A549 (cell line): ENCODE measurements around the gene DOCK9. TPM values are rescaled to one million over a fixed set of nuclear protein-coding genes. Genes with fewer than 3 reads are reported as not detected.

ENCODE experiments used
- ATAC-seq, 2 experiments: fragments of 200-7000 bp in 1 of 2; fragments of >200 bp in 1 of 2; cut with Nextera tagmentation in 1 of 2; cut with Tn5 transposase in 1 of 2; 3 replicates each; pipeline versions ENCODE4 v1.8.0 to v1.9.1; 2018 to 2020; ENCODE audit warnings: mild to moderate bottlenecking in 1 of 2, moderate library complexity in 1 of 2
- CTCF ChIA-PET: fragments of 300-600 bp; sonication (Branson Sonifier 250); formaldehyde crosslinking; extraction: SDS; loops from one replicate; lab custom pipeline; 2021; ENCODE audit warnings: antibody characterized with exemption, inconsistent platforms; lab: Yijun Ruan, JAX
- POLR2A ChIA-PET: fragments of 350-600 bp; formaldehyde crosslinking; extraction: SDS; loops from one replicate; lab custom pipeline; 2021; ENCODE audit warnings: antibody characterized with exemption, inconsistent platforms; lab: Yijun Ruan, JAX
- DNase-seq, 2 experiments: peaks; one replicate each; pipeline versions ENCODE4 v3.0.0 to v3.0.0-alpha.2; 2011 to 2016; ENCODE audit warnings: low read depth in 1 of 2, low spot score in 1 of 2
- FAIRE-seq: peaks from 2 replicates; lab custom pipeline; 2011; peaks lifted over from hg19 to GRCh38; lab: Jason Lieb, UNC
- H3K27ac ChIP-seq, 2 experiments: fragments of >200 bp; sonication (Bioruptor Twin); formaldehyde crosslinking; 3 replicates each; pipeline ENCODE4 v1.5.1; 2016 to 2017
- H3K4me1 ChIP-seq: fragments of >200 bp; sonication (Bioruptor Twin); formaldehyde crosslinking; 3 replicates; pipeline ENCODE4 v1.6.1; 2016
- H3K4me2 ChIP-seq: fragments of >200 bp; sonication (Bioruptor Twin); formaldehyde crosslinking; 3 replicates; pipeline ENCODE4 v1.6.1; 2016
- H3K4me3 ChIP-seq: fragments of >200 bp; sonication (Bioruptor Twin); formaldehyde crosslinking; 3 replicates; pipeline ENCODE4 v1.5.1; 2016
- H3K9me3 ChIP-seq: fragments of >200 bp; sonication (Bioruptor Twin); formaldehyde crosslinking; 3 replicates; pipeline ENCODE4 v1.6.1; 2016
- BCL3 ChIP-seq: fragments of >200 bp; sonication (Bioruptor Twin); formaldehyde crosslinking; IDR thresholded peaks from 3 replicates; pipeline ENCODE4 v1.6.1; 2016
- BHLHE40 ChIP-seq: IDR thresholded peaks from 2 replicates; pipeline ENCODE4 v1.6.1; 2012; ENCODE audit warnings: low read depth, low read length, inconsistent platforms
- CBX2 ChIP-seq: fragments of 200-600 bp; sonication (generic); IDR thresholded peaks from 2 replicates; pipeline ENCODE4 v1.6.1; 2016; ENCODE audit warnings: low read depth, mild to moderate bottlenecking, borderline replicate concordance
- CBX8 ChIP-seq: fragments of 200-600 bp; sonication (generic); IDR thresholded peaks from 2 replicates; pipeline ENCODE4 v1.6.1; 2016
- CHD2 ChIP-seq: fragments of 150-350 bp; IDR thresholded peaks from 2 replicates; pipeline ENCODE4 v1.6.1; 2014; ENCODE audit warnings: low read length; ENCODE audit not compliant: partially characterized antibody
- CHD4 ChIP-seq: fragments of 200-600 bp; sonication (generic); IDR thresholded peaks from 2 replicates; pipeline ENCODE4 v1.6.1; 2016; ENCODE audit warnings: antibody characterized with exemption, mild to moderate bottlenecking, borderline replicate concordance
- CTCF ChIP-seq: fragments of >200 bp; sonication (Bioruptor Twin); formaldehyde crosslinking; IDR thresholded peaks from 3 replicates; pipeline ENCODE4 v1.5.1; 2016
- HOXB13 ChIP-seq: fragments of 250-450 bp; sonication (Bioruptor Pico); IDR thresholded peaks from 2 replicates; pipeline ENCODE4 v1.5.0; 2020; ENCODE audit warnings: low read depth, mild to moderate bottlenecking, moderate library complexity
- PBX3 ChIP-seq: IDR thresholded peaks from 2 replicates; pipeline ENCODE4 v1.6.1; 2012
- PHF8 ChIP-seq: fragments of 200-600 bp; sonication (generic); IDR thresholded peaks from 2 replicates; pipeline ENCODE4 v1.6.1; 2016; ENCODE audit warnings: low read depth, mild to moderate bottlenecking, antibody characterized with exemption, moderate library complexity, borderline replicate concordance
- RARB ChIP-seq: fragments of 250-450 bp; sonication (Bioruptor Pico); IDR thresholded peaks from 2 replicates; pipeline ENCODE4 v1.8.0; 2021; ENCODE audit warnings: mild to moderate bottlenecking, moderate library complexity
- RFX5 ChIP-seq: fragments of 450-650 bp; IDR thresholded peaks from 2 replicates; pipeline ENCODE4 v1.7.1; 2014; ENCODE audit warnings: antibody characterized with exemption, mild to moderate bottlenecking, moderate library complexity
- RNF2 ChIP-seq: fragments of 200-600 bp; sonication (generic); IDR thresholded peaks from 2 replicates; pipeline ENCODE4 v1.6.1; 2016; ENCODE audit warnings: low read depth, mild to moderate bottlenecking, antibody characterized with exemption, moderate library complexity, borderline replicate concordance
- TFCP2L1 ChIP-seq: fragments of 250-450 bp; sonication (Bioruptor Pico); IDR thresholded peaks from 2 replicates; pipeline ENCODE4 v1.5.0; 2021; ENCODE audit warnings: mild to moderate bottlenecking
- TP53 ChIP-seq: fragments of 250-450 bp; sonication (Bioruptor Pico); IDR thresholded peaks from 2 replicates; pipeline ENCODE4 v1.5.0; 2021; ENCODE audit warnings: mild to moderate bottlenecking, moderate library complexity
- ZC3H11A ChIP-seq: fragments of 450-650 bp; IDR thresholded peaks from 2 replicates; pipeline ENCODE4 v1.6.1; 2014; ENCODE audit warnings: antibody characterized with exemption, mild to moderate bottlenecking
- ZNF302 ChIP-seq: fragments of 250-450 bp; sonication (Bioruptor Pico); IDR thresholded peaks from 2 replicates; pipeline ENCODE4 v1.9.0; 2021; ENCODE audit warnings: inconsistent platforms, mild to moderate bottlenecking, moderate library complexity
- ZSCAN20 ChIP-seq: fragments of 250-450 bp; sonication (Bioruptor Pico); IDR thresholded peaks from 2 replicates; pipeline ENCODE4 v1.8.0; 2022; ENCODE audit warnings: mild to moderate bottlenecking, moderate library complexity
- WGBS: methylation state at CpG from one replicate; pipeline ENCODE4 v1.1.6; 2017; ENCODE audit errors: missing lambda C conversion rate; 5-methylcytosine and 5-hydroxymethylcytosine counted together
- polyA plus RNA-seq, 4 experiments: library from polyadenylated mRNA; depleted of rRNA in 3 of 4; stranded (reverse); fragments of >200 nt; fragmentation: RNase III in 1 of 4; extraction: RNeasy Plus Mini Kit Qiagen cat#74134 plus additional on column Dnase treatment in 1 of 4; gene quantifications; 2 replicates in 3 of 4; 3 replicates in 1 of 4; pipeline ENCODE4 v1.2.3, GENCODE V29; 2011 to 2017
- TF ChIP-seq, protein P1 (sequence below): fragments of 450-650 bp; IDR thresholded peaks from 2 replicates; pipeline ENCODE4 v1.6.1; 2014; ENCODE audit warnings: antibody characterized with exemption
- TF ChIP-seq, protein P2 (sequence below): IDR thresholded peaks from 2 replicates; pipeline ENCODE4 v1.6.1; 2012
- TF ChIP-seq, protein P3 (sequence below): IDR thresholded peaks from 2 replicates; pipeline ENCODE4 v1.6.1; 2012; ENCODE audit warnings: low read depth, borderline replicate concordance
- TF ChIP-seq, protein P4 (sequence below): fragments of 250-450 bp; sonication (Bioruptor Pico); IDR thresholded peaks from 2 replicates; pipeline ENCODE4 v1.5.0; 2021; ENCODE audit warnings: mild to moderate bottlenecking, moderate library complexity, borderline replicate concordance

DOCK9 gene
- polyA plus RNA-seq, 2 of the 4 experiments (the other 2 are of a cell fraction), result 34.0 to 43.9 TPM

DNA sequence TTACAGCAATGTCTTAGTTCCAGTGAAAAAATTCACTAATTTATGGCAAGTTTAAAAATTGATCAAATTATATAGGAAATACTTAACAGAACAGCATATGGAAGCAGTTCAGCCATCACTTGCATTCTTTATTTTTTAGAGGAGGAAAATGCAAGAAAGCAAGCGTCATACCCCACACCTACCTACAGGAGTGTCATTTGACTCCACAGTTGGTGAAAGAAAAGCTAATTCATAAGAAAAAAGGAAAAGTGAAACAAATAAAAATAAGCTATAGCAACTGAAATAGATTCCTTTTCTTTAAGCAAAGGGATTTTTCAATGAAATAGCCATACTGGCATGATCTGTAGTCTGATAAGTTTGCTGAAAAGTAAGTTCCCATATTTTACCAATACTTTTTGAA lies 111.0 kb downstream of the DOCK9 start (continued):
- TF ChIP-seq CTCF, result no peak
- TF ChIP-seq, protein P1, sequence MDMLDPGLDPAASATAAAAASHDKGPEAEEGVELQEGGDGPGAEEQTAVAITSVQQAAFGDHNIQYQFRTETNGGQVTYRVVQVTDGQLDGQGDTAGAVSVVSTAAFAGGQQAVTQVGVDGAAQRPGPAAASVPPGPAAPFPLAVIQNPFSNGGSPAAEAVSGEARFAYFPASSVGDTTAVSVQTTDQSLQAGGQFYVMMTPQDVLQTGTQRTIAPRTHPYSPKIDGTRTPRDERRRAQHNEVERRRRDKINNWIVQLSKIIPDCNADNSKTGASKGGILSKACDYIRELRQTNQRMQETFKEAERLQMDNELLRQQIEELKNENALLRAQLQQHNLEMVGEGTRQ, result no peak
- no peak for TF ChIP-seq ZC3H11A
- no peak for TF ChIP-seq CHD4
- no peak for TF ChIP-seq ZNF302 (CRISPR knock-in tag)
- no peak for TF ChIP-seq BHLHE40

DNA sequence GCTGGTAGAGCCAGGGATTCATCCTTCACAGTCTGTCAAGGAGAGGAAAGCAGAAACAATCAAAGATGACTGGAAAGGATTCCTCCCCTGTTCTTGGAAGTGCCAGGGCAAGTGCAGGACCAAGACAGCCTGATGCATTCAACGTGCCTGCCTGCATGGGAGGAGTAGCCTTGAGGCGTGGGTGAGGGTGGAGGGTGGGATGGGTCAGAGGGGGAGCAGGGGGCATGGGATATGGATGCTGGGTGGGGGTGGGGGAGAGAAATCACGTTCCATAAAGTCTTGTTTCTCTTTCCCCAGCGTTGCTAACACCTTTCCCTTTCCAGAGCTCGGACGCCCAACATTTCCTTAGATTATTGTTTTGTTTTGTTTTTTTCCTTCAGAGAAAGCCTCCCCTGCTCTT lies 117.4 kb downstream of the DOCK9 start:
- ChIA-PET CTCF (interaction anchor here (1.4 kb wide), 1 partner anchor 10 kb away, joined by 3 read pairs; no protein-coding TSS in a partner anchor), POLR2A (no interaction called here)
- Histone ChIP-seq H3K4me3 (no peak overlapping the region), H3K4me1 (no peaks in the 10 kb centered on the region), H3K27ac (no peak overlapping the region), H3K9me3 (no peaks in the 10 kb centered on the region), H3K4me2 (no peak overlapping the region)
- 84% methylated on average over 4 of the region's 6 CpGs for WGBS
- no peak for ATAC-seq
- TF ChIP-seq RNF2, result no peak
- no peak for TF ChIP-seq RFX5
- TF ChIP-seq, protein P2, sequence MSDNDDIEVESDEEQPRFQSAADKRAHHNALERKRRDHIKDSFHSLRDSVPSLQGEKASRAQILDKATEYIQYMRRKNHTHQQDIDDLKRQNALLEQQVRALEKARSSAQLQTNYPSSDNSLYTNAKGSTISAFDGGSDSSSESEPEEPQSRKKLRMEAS, result no peak
- TF ChIP-seq RARB (CRISPR knock-in tag), result no peak
- TF ChIP-seq, protein P3, sequence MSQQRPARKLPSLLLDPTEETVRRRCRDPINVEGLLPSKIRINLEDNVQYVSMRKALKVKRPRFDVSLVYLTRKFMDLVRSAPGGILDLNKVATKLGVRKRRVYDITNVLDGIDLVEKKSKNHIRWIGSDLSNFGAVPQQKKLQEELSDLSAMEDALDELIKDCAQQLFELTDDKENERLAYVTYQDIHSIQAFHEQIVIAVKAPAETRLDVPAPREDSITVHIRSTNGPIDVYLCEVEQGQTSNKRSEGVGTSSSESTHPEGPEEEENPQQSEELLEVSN, result no peak
- no peak for TF ChIP-seq ZSCAN20 (CRISPR knock-in tag)
- TF ChIP-seq BCL3, result no peak
- TF ChIP-seq PHF8, result no peak
- TF ChIP-seq TFCP2L1 (CRISPR knock-in tag), result no peak
- no peak for TF ChIP-seq PBX3
- TF ChIP-seq, protein P4, sequence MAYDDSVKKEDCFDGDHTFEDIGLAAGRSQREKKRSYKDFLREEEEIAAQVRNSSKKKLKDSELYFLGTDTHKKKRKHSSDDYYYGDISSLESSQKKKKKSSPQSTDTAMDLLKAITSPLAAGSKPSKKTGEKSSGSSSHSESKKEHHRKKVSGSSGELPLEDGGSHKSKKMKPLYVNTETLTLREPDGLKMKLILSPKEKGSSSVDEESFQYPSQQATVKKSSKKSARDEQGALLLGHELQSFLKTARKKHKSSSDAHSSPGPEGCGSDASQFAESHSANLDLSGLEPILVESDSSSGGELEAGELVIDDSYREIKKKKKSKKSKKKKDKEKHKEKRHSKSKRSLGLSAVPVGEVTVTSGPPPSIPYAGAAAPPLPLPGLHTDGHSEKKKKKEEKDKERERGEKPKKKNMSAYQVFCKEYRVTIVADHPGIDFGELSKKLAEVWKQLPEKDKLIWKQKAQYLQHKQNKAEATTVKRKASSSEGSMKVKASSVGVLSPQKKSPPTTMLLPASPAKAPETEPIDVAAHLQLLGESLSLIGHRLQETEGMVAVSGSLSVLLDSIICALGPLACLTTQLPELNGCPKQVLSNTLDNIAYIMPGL, result no peak
- TF ChIP-seq CBX8, result no peak
- no peak for TF ChIP-seq CBX2
- no peak for TF ChIP-seq HOXB13 (CRISPR knock-in tag)
- no peak for TF ChIP-seq CHD2
- no peak for TF ChIP-seq TP53 (CRISPR knock-in tag)
- DNase-seq, result no peak
- no peak for FAIRE-seq
